ENCODE measurements around the gene SLC9C1. TPM values are rescaled to one million over a fixed set of nuclear protein-coding genes. Genes with fewer than 3 reads are reported as not detected.

Gene SLC9C1
- total RNA-seq, 1 experiment from 2014 or later = not detected

DNA sequence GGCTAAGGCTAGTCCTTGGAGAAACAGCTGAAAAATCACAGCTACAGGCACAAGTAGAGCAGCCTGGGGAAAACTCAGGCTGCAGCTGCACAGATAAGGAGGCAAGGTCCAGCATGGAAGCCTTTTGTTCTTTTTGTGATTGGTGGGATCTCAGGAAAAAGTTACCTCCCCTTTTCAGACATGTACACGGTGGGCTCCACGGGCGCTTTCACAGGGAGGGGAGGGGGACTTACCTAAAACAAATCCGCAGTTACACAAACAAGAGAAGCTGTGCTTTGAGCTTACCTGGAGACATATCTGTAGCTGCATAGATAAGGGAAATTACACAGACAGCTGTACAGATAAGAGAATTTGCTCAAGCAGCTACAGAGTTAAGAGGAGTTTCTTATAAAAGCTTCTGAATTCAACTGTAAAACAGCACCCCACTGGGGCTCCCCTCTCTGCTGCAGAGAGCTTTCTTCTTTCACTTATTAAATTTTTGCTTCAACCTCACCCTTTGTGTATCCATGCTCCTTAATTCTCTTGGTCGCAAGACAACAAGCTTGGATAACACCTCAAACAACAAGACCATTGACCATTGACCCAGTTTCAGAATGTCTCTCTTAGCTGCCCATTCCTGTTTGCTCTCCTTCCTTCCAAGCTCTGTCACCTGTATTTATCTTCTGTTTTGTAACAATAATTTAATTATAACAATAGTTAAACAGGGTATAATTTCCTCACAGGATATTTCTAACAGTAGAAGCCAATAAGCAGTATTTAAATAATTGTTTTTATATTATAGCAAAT lies 28.0 kb upstream of the SLC9C1 start:
- no peak overlapping the region for H3K27ac ChIP-seq (ENCODE audit: low read depth, low read length, poor library complexity, severe bottlenecking)
- TF ChIP-seq EZH2 (IDR thresholded peaks at IDR 0.05; ENCODE audit: borderline replicate concordance, low read depth, low read length, poor library complexity, severe bottlenecking) = no peak
- TF ChIP-seq, protein P1, sequence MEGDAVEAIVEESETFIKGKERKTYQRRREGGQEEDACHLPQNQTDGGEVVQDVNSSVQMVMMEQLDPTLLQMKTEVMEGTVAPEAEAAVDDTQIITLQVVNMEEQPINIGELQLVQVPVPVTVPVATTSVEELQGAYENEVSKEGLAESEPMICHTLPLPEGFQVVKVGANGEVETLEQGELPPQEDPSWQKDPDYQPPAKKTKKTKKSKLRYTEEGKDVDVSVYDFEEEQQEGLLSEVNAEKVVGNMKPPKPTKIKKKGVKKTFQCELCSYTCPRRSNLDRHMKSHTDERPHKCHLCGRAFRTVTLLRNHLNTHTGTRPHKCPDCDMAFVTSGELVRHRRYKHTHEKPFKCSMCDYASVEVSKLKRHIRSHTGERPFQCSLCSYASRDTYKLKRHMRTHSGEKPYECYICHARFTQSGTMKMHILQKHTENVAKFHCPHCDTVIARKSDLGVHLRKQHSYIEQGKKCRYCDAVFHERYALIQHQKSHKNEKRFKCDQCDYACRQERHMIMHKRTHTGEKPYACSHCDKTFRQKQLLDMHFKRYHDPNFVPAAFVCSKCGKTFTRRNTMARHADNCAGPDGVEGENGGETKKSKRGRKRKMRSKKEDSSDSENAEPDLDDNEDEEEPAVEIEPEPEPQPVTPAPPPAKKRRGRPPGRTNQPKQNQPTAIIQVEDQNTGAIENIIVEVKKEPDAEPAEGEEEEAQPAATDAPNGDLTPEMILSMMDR (conservative IDR thresholded peaks at IDR 0.05; ENCODE audit: low read depth, low read length) = no peak
- no peak for DNase-seq (ENCODE audit: low spot score)

DNA sequence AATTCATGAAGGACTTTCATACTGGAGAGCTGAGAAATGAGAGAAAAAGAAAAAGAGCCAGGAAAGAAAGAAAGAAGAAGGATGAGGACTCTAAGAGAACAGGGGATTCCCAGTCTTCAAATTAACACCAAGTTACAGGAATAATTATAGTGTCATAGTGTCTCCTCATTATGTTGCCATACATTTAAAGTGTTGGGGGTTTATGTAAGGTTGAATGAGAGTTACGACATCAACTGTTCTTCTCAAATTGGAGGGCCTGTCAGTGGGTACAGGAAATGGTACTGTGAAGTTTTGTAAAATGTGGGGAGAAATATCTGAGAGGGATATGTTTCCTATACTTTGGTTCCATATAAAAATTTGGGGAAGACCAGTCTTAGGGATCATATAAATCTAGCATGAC lies 26.7 kb upstream of the SLC9C1 start:
- ChIA-PET CTCF (interaction anchor here (0.6 kb wide), 1 partner anchor 1019 kb away, joined by 3 read pairs; no protein-coding TSS in a partner anchor), POLR2A (ENCODE audit: low non-redundant PET) (no interaction called here)
- Histone ChIP-seq H3K9me3 (ENCODE audit: low read depth, low read length, poor library complexity, severe bottlenecking) (peaks cover 7% of the 10 kb centered on the region), H3K36me3 (ENCODE audit: insufficient read depth, low read length, poor library complexity, severe bottlenecking) (no peaks in the 10 kb centered on the region), H3K4me3 (ENCODE audit: low read depth, low read length, poor library complexity, severe bottlenecking) (no peak overlapping the region), H3K4me1 (ENCODE audit: insufficient read depth, low read length, poor library complexity, severe bottlenecking) (no peaks in the 10 kb centered on the region), H3K27ac (ENCODE audit: low read depth, low read length, poor library complexity, severe bottlenecking) (no peak overlapping the region), H3K27me3 (replicated peaks; ENCODE audit: insufficient read depth, low read depth, low read length, poor library complexity) (no peaks in the 10 kb centered on the region)
- TF ChIP-seq, protein P1 (conservative IDR thresholded peaks at IDR 0.05; ENCODE audit: low read depth, low read length) = no peak
- no peak for TF ChIP-seq EZH2 (IDR thresholded peaks at IDR 0.05; ENCODE audit: borderline replicate concordance, low read depth, low read length, poor library complexity, severe bottlenecking)
- intact Hi-C loops (cut with micrococcal nuclease; ENCODE audit: unreplicated experiment) = no loop called here
- no peak for DNase-seq (ENCODE audit: low spot score)
- no TSS peak for BruUV-seq (replicated peaks)

More for the DNA sequence above, 28.0 kb upstream of the SLC9C1 start:
- intact Hi-C loops (cut with micrococcal nuclease; ENCODE audit: unreplicated experiment) = no loop called here
- no TSS peak for BruUV-seq (replicated peaks)
- POLR2A ChIA-PET (ENCODE audit: low non-redundant PET) = no interaction called here
- no peaks in the 10 kb centered on the region for H3K9me3 ChIP-seq (ENCODE audit: low read depth, low read length, poor library complexity, severe bottlenecking)
- H3K36me3 ChIP-seq (ENCODE audit: insufficient read depth, low read length, poor library complexity, severe bottlenecking) = no peaks in the 10 kb centered on the region
- CTCF ChIA-PET = no interaction called here
- H3K4me1 ChIP-seq (ENCODE audit: insufficient read depth, low read length, poor library complexity, severe bottlenecking) = no peaks in the 10 kb centered on the region
- no peaks in the 10 kb centered on the region for H3K27me3 ChIP-seq (replicated peaks; ENCODE audit: insufficient read depth, low read depth, low read length, poor library complexity)
- H3K4me3 ChIP-seq (ENCODE audit: low read depth, low read length, poor library complexity, severe bottlenecking) = no peak overlapping the region

DNA sequence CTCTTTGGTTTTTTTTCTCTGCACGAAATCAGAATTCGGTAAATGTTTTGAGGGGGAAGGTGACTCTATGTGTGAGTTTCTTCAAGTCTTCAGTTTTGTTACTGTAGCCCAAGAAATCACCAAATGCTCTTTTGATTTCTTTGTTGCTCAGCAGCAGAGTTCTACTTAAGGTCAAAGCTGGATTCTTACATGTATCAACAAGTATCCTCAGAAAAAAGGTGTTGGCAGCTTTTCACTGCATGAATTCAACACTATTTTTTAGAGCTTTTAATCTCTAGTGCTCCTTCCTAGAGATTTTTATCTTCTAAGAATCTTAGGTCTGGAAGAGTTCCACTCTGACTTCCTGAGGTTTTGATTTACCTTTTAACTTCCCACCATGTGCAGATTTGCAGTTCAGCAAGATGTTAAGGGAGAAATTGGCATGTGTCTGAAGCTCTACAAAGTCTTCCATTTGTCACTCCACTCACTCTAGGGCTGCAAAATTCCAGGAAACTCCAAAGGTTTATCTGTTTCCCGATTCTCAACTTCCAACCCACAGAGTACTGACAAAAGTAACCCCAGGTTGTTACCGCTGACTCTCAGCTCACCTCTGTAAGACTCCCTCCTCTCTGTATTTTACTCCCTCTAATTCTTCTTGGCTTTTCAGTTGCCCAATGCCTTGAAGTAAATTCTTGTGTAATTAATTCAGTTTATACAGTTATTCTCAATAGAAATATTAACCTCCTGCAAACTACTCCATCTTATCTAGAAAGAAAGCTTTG lies 25.7 kb upstream of the SLC9C1 start:
- Histone ChIP-seq H3K4me3 (ENCODE audit: low read depth, low read length, poor library complexity, severe bottlenecking) (no peak overlapping the region), H3K27me3 (replicated peaks; ENCODE audit: insufficient read depth, low read depth, low read length, poor library complexity) (no peaks in the 10 kb centered on the region), H3K4me1 (ENCODE audit: insufficient read depth, low read length, poor library complexity, severe bottlenecking) (no peaks in the 10 kb centered on the region), H3K27ac (ENCODE audit: low read depth, low read length, poor library complexity, severe bottlenecking) (no peak overlapping the region), H3K36me3 (ENCODE audit: insufficient read depth, low read length, poor library complexity, severe bottlenecking) (no peaks in the 10 kb centered on the region), H3K9me3 (ENCODE audit: low read depth, low read length, poor library complexity, severe bottlenecking) (peaks cover 7% of the 10 kb centered on the region)
- no TSS peak for BruUV-seq (replicated peaks)
- ChIA-PET CTCF (no interaction called here), POLR2A (ENCODE audit: low non-redundant PET) (no interaction called here)
- intact Hi-C loops (cut with micrococcal nuclease; ENCODE audit: unreplicated experiment) = loop anchor here (10.0 kb wide), 1 partner anchor 185 kb away; the partner anchor contains the start of gene GCSAM
- no peak for TF ChIP-seq EZH2 (IDR thresholded peaks at IDR 0.05; ENCODE audit: borderline replicate concordance, low read depth, low read length, poor library complexity, severe bottlenecking)
- TF ChIP-seq, protein P1 (conservative IDR thresholded peaks at IDR 0.05; ENCODE audit: low read depth, low read length) = no peak
- DNase-seq (ENCODE audit: low spot score) = no peak

Data from A673 (cell line).